Measurements from ENCODE around the gene SEMA3E. TPM values are rescaled to one million over a fixed set of nuclear protein-coding genes. Genes with fewer than 3 reads are reported as not detected.
"Not testable (repeated sequence)": the region's sequence is repeated elsewhere in the genome, so short reads cannot be mapped to it uniquely, and the experiment has no call there.

SEMA3E gene
- total RNA-seq, 4 donors from 2014 or later = 10.1 to 29.2 (median 15.8) TPM

- intact Hi-C loops (cut with DNase I) = no loop called here
- Histone ChIP-seq H3K4me3 (no peak overlapping the region), H3K27ac (replicated peaks in 1 of 4) (no peak overlapping the region), H3K4me1 (no peaks in the 10 kb centered on the region), H3K9me3 (no peaks in the 10 kb centered on the region), H3K36me3 (no peaks in the 10 kb centered on the region), H3K27me3 (no peaks in the 10 kb centered on the region)
- WGBS = 91% methylated on average over 1 of the region's 1 CpG
- DNase-seq (ENCODE audit: extremely low spot score) = no peak
- TF ChIP-seq POLR2A (IDR thresholded peaks at IDR 0.05; ENCODE audit: low read depth) (no peak), EP300 (IDR thresholded peaks at IDR 0.05) (no peak), CTCF (IDR thresholded peaks at IDR 0.05) (no peak), POLR2AphosphoS5 (IDR thresholded peaks at IDR 0.05) (no peak)
These were observed 74.3 kb downstream of the SEMA3E start for GRCh38 chr7:83574616-83575015.

GRCh38 chr7:83562960-83563359, 86.0 kb downstream of the SEMA3E start:
- H3K9me3 ChIP-seq = no peaks in the 10 kb centered on the region
- H3K27ac ChIP-seq (replicated peaks in 1 of 4) = no peak overlapping the region
- no peaks in the 10 kb centered on the region for H3K4me1 ChIP-seq
- H3K4me3 ChIP-seq = no peak overlapping the region
- no peak for DNase-seq (ENCODE audit: extremely low spot score)
- intact Hi-C loops (cut with DNase I) = no loop called here
- no peaks in the 10 kb centered on the region for H3K27me3 ChIP-seq
- TF ChIP-seq POLR2A (IDR thresholded peaks at IDR 0.05; ENCODE audit: low read depth) (no peak), CTCF (IDR thresholded peaks at IDR 0.05) (no peak), POLR2AphosphoS5 (IDR thresholded peaks at IDR 0.05) (no peak), EP300 (IDR thresholded peaks at IDR 0.05) (no peak)
- WGBS = 88% methylated on average over 2 of the region's 2 CpGs
- no peaks in the 10 kb centered on the region for H3K36me3 ChIP-seq

- intact Hi-C loops (cut with DNase I) = no loop called here
- TF ChIP-seq EP300 (IDR thresholded peaks at IDR 0.05) = no peak
- no peak for TF ChIP-seq POLR2AphosphoS5 (IDR thresholded peaks at IDR 0.05)
- TF ChIP-seq CTCF (IDR thresholded peaks at IDR 0.05) = no peak
- TF ChIP-seq POLR2A (IDR thresholded peaks at IDR 0.05; ENCODE audit: low read depth) = no peak
- Histone ChIP-seq H3K9me3 (no peaks in the 10 kb centered on the region), H3K4me1 (no peaks in the 10 kb centered on the region), H3K27me3 (no peaks in the 10 kb centered on the region), H3K27ac (replicated peaks in 1 of 4) (no peak overlapping the region), H3K36me3 (no peaks in the 10 kb centered on the region), H3K4me3 (no peak overlapping the region)
- WGBS = 96% methylated on average over 1 of the region's 1 CpG
- no peak for DNase-seq (ENCODE audit: extremely low spot score)
These were observed 86.7 kb downstream of the SEMA3E start for GRCh38 chr7:83562289-83562688.

- intact Hi-C loops (cut with DNase I) = no loop called here
- WGBS = 78% methylated on average over 3 of the region's 3 CpGs
- H3K4me1 ChIP-seq = no peaks in the 10 kb centered on the region
These were observed 89.1 kb downstream of the SEMA3E start for GRCh38 chr7:83559887-83560286.

GRCh38 chr7:83552556-83552955, 96.4 kb downstream of the SEMA3E start:
- H3K9me3 ChIP-seq; intact Hi-C loops (cut with DNase I); DNase-seq (ENCODE audit: extremely low spot score); H3K36me3 ChIP-seq; H3K27me3 ChIP-seq; H3K27ac ChIP-seq (replicated peaks in 1 of 4); H3K4me3 ChIP-seq; H3K4me1 ChIP-seq: not testable (repeated sequence)
- WGBS = 63% methylated on average over 3 of the region's 3 CpGs

More at GRCh38 chr7:83559887-83560286, 89.1 kb downstream of the SEMA3E start:
- DNase-seq (ENCODE audit: extremely low spot score) = no peak
- H3K27ac ChIP-seq (replicated peaks in 1 of 4) = no peak overlapping the region
- TF ChIP-seq POLR2AphosphoS5 (IDR thresholded peaks at IDR 0.05) (no peak), POLR2A (IDR thresholded peaks at IDR 0.05; ENCODE audit: low read depth) (no peak), EP300 (IDR thresholded peaks at IDR 0.05) (no peak), CTCF (IDR thresholded peaks at IDR 0.05) (no peak)
- H3K27me3 ChIP-seq = no peaks in the 10 kb centered on the region
- no peaks in the 10 kb centered on the region for H3K36me3 ChIP-seq
- no peak overlapping the region for H3K4me3 ChIP-seq
- H3K9me3 ChIP-seq = no peaks in the 10 kb centered on the region
